HepG2 (cell line): ENCODE measurements around the gene ZSWIM6. TPM values are rescaled to one million over a fixed set of nuclear protein-coding genes. Genes with fewer than 3 reads are reported as not detected.

ENCODE experiments used
- FOSL1 ChIP-seq: sonication (generic); formaldehyde crosslinking; IDR thresholded peaks from 2 replicates; pipeline ENCODE4 v1.9.0; 2021; ENCODE audit warnings: missing genetic modification reagents, borderline replicate concordance
- MED13 ChIP-seq: sonication (generic); formaldehyde crosslinking; IDR thresholded peaks from 2 replicates; pipeline ENCODE4 v1.5.0; 2020; ENCODE audit warnings: missing genetic modification reagents
- SIN3B ChIP-seq: fragments of 150-350 bp; IDR thresholded peaks from 2 replicates; pipeline ENCODE4 v1.6.1; 2014; ENCODE audit warnings: low read length
- ZNF333 ChIP-seq: sonication (generic); formaldehyde crosslinking; IDR thresholded peaks from 2 replicates; pipeline ENCODE4 v1.4.0; 2020; ENCODE audit warnings: mild to moderate bottlenecking, missing genetic modification reagents, borderline replicate concordance
- ZNF607 ChIP-seq: sonication (generic); formaldehyde crosslinking; IDR thresholded peaks from 2 replicates; pipeline ENCODE4 v1.5.1; 2020; ENCODE audit warnings: missing genetic modification reagents, mild to moderate bottlenecking, borderline replicate concordance
- ZNF652 ChIP-seq: IDR thresholded peaks from 2 replicates; pipeline ENCODE4 v1.6.1; 2016; ENCODE audit warnings: low read depth, borderline replicate concordance
- ZSCAN20 ChIP-seq: sonication (generic); formaldehyde crosslinking; IDR thresholded peaks from 2 replicates; pipeline ENCODE4 v1.4.0; 2020; ENCODE audit warnings: missing genetic modification reagents, mild to moderate bottlenecking, borderline replicate concordance
- polyA plus RNA-seq, 8 experiments: library from polyadenylated mRNA; depleted of rRNA in 3 of 8; stranded (reverse) in 7 of 8; unstranded in 1 of 8; fragments of >200 nt; fragmentation: Illumina TruSeq in 4 of 8; extraction: Trizol in 4 of 8; gene quantifications; 2 replicates each; pipeline versions ENCODE4 v1.2.1 to v1.2.3, GENCODE V29; 2011 to 2016; ENCODE audit warnings: low read depth in 4 of 8, missing spikeins in 1 of 8, mixed read lengths in 1 of 8; ENCODE audit not compliant: insufficient read depth in 1 of 8
- total RNA-seq, 5 experiments: library from RNA; depleted of rRNA; stranded (reverse); fragments of >200 nt; fragmentation: Illumina TruSeq; extraction: Trizol; gene quantifications; 2 replicates each; pipeline ENCODE4 v1.2.3, GENCODE V29; 2016; ENCODE audit warnings: low read depth in 1 of 5
- TF ChIP-seq, protein P1 (sequence below): sonication (generic); formaldehyde crosslinking; IDR thresholded peaks from 2 replicates; pipeline ENCODE4 v1.5.0; 2020; ENCODE audit warnings: missing genetic modification reagents, mild to moderate bottlenecking, borderline replicate concordance
- TF ChIP-seq, protein P2 (sequence below): sonication (generic); formaldehyde crosslinking; IDR thresholded peaks from 2 replicates; pipeline ENCODE4 v1.5.0; 2020; ENCODE audit warnings: mild to moderate bottlenecking, missing genetic modification reagents
- TF ChIP-seq, protein P3 (sequence below): sonication (generic); formaldehyde crosslinking; IDR thresholded peaks from 2 replicates; pipeline ENCODE4 v1.5.1; 2020; ENCODE audit warnings: mild to moderate bottlenecking, missing genetic modification reagents, moderate library complexity
- TF ChIP-seq, protein P4 (sequence below): sonication (generic); formaldehyde crosslinking; IDR thresholded peaks from 2 replicates; pipeline ENCODE4 v1.4.0; 2020; ENCODE audit warnings: missing genetic modification reagents
- TF ChIP-seq, protein P5 (sequence below): sonication (generic); formaldehyde crosslinking; IDR thresholded peaks from 2 replicates; pipeline ENCODE4 v1.5.1; 2020; ENCODE audit warnings: missing genetic modification reagents, mild to moderate bottlenecking, borderline replicate concordance
- TF ChIP-seq, protein P6 (sequence below): sonication (generic); formaldehyde crosslinking; IDR thresholded peaks from 2 replicates; pipeline ENCODE4 v1.5.1; 2020; ENCODE audit warnings: mild to moderate bottlenecking, moderate library complexity, missing genetic modification reagents
- TF ChIP-seq, protein P7 (sequence below): sonication (generic); formaldehyde crosslinking; IDR thresholded peaks from 2 replicates; pipeline ENCODE4 v1.9.0; 2021; ENCODE audit warnings: missing genetic modification reagents, mild to moderate bottlenecking, borderline replicate concordance

ZSWIM6 gene
- total and polyA plus RNA-seq, 2 of the 13 experiments (the other 11 are each of a cell fraction or from before 2014, with no cell fraction given): 0.82 to 1.9 TPM

DNA sequence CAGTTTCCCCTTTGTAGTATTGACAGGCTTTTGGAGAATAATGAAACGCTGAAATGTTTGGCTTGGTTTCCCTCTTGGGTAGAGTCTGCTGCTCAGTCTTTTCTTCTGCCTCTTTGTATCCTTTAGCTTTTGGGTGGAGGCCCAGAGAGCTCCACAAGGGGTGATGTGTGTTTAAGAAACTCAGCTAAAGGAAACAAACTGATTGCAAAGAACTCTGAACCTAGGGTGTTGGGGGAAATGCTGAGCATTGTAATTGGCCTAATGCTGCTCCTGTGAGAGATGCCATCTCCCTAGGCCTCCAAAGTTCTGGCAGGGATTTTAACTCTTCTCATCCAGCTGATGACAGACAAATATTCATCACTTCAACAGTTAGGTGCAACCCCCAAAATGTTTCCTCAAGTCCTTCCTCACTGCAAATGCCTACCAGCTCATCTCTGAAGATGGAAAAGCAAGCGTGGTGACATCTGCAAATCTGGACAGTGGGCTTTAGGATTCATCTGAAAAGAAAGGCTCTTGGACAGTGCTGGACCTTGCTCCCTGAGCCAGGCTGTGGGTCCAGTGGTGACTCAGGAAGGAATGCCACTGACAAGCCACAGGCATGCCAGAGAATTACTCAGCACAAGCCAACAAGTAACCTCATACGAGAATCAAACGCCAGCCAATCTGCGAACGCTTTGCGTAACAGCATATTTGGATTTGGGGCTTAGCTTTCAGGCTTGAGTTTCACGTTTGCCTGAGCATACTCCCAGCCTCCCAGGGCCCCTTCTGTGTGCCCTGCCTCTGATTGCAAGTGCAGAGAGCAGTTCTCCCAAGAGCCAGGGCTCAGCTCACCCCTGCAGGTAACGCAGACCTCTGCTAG, 30.5 kb upstream of the ZSWIM6 start (continued):
- TF ChIP-seq, protein P1, sequence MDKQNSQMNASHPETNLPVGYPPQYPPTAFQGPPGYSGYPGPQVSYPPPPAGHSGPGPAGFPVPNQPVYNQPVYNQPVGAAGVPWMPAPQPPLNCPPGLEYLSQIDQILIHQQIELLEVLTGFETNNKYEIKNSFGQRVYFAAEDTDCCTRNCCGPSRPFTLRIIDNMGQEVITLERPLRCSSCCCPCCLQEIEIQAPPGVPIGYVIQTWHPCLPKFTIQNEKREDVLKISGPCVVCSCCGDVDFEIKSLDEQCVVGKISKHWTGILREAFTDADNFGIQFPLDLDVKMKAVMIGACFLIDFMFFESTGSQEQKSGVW (CRISPR knock-in tag): no peak
- TF ChIP-seq SIN3B (no peak), ZNF333 (CRISPR knock-in tag) (no peak), ZNF652 (no peak; the same call in 1 of the 2 replicates), MED13 (no peak), ZNF607 (CRISPR knock-in tag) (no peak), ZSCAN20 (CRISPR knock-in tag) (peak; percentile 75; the same call in 1 of the 2 replicates), FOSL1 (CRISPR knock-in tag) (peak; percentile 82)
- TF ChIP-seq, protein P2, sequence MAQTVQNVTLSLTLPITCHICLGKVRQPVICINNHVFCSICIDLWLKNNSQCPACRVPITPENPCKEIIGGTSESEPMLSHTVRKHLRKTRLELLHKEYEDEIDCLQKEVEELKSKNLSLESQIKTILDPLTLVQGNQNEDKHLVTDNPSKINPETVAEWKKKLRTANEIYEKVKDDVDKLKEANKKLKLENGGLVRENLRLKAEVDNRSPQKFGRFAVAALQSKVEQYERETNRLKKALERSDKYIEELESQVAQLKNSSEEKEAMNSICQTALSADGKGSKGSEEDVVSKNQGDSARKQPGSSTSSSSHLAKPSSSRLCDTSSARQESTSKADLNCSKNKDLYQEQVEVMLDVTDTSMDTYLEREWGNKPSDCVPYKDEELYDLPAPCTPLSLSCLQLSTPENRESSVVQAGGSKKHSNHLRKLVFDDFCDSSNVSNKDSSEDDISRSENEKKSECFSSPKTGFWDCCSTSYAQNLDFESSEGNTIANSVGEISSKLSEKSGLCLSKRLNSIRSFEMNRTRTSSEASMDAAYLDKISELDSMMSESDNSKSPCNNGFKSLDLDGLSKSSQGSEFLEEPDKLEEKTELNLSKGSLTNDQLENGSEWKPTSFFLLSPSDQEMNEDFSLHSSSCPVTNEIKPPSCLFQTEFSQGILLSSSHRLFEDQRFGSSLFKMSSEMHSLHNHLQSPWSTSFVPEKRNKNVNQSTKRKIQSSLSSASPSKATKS: no peak
- TF ChIP-seq, protein P3, sequence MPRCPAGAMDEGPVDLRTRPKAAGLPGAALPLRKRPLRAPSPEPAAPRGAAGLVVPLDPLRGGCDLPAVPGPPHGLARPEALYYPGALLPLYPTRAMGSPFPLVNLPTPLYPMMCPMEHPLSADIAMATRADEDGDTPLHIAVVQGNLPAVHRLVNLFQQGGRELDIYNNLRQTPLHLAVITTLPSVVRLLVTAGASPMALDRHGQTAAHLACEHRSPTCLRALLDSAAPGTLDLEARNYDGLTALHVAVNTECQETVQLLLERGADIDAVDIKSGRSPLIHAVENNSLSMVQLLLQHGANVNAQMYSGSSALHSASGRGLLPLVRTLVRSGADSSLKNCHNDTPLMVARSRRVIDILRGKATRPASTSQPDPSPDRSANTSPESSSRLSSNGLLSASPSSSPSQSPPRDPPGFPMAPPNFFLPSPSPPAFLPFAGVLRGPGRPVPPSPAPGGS (CRISPR knock-in tag): no peak
- TF ChIP-seq, protein P4, sequence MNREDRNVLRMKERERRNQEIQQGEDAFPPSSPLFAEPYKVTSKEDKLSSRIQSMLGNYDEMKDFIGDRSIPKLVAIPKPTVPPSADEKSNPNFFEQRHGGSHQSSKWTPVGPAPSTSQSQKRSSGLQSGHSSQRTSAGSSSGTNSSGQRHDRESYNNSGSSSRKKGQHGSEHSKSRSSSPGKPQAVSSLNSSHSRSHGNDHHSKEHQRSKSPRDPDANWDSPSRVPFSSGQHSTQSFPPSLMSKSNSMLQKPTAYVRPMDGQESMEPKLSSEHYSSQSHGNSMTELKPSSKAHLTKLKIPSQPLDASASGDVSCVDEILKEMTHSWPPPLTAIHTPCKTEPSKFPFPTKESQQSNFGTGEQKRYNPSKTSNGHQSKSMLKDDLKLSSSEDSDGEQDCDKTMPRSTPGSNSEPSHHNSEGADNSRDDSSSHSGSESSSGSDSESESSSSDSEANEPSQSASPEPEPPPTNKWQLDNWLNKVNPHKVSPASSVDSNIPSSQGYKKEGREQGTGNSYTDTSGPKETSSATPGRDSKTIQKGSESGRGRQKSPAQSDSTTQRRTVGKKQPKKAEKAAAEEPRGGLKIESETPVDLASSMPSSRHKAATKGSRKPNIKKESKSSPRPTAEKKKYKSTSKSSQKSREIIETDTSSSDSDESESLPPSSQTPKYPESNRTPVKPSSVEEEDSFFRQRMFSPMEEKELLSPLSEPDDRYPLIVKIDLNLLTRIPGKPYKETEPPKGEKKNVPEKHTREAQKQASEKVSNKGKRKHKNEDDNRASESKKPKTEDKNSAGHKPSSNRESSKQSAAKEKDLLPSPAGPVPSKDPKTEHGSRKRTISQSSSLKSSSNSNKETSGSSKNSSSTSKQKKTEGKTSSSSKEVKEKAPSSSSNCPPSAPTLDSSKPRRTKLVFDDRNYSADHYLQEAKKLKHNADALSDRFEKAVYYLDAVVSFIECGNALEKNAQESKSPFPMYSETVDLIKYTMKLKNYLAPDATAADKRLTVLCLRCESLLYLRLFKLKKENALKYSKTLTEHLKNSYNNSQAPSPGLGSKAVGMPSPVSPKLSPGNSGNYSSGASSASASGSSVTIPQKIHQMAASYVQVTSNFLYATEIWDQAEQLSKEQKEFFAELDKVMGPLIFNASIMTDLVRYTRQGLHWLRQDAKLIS (CRISPR knock-in tag): no peak
- TF ChIP-seq, protein P5, sequence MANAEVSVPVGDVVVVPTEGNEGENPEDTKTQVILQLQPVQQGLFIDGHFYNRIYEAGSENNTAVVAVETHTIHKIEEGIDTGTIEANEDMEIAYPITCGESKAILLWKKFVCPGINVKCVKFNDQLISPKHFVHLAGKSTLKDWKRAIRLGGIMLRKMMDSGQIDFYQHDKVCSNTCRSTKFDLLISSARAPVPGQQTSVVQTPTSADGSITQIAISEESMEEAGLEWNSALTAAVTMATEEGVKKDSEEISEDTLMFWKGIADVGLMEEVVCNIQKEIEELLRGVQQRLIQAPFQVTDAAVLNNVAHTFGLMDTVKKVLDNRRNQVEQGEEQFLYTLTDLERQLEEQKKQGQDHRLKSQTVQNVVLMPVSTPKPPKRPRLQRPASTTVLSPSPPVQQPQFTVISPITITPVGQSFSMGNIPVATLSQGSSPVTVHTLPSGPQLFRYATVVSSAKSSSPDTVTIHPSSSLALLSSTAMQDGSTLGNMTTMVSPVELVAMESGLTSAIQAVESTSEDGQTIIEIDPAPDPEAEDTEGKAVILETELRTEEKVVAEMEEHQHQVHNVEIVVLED: no peak; the same call in 1 of the 2 replicates
- TF ChIP-seq, protein P6, sequence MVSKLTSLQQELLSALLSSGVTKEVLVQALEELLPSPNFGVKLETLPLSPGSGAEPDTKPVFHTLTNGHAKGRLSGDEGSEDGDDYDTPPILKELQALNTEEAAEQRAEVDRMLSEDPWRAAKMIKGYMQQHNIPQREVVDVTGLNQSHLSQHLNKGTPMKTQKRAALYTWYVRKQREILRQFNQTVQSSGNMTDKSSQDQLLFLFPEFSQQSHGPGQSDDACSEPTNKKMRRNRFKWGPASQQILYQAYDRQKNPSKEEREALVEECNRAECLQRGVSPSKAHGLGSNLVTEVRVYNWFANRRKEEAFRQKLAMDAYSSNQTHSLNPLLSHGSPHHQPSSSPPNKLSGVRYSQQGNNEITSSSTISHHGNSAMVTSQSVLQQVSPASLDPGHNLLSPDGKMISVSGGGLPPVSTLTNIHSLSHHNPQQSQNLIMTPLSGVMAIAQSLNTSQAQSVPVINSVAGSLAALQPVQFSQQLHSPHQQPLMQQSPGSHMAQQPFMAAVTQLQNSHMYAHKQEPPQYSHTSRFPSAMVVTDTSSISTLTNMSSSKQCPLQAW (CRISPR knock-in tag): 0 out of 2 replicates have a peak, but pooled peaks have one; percentile 44
- TF ChIP-seq, protein P7, sequence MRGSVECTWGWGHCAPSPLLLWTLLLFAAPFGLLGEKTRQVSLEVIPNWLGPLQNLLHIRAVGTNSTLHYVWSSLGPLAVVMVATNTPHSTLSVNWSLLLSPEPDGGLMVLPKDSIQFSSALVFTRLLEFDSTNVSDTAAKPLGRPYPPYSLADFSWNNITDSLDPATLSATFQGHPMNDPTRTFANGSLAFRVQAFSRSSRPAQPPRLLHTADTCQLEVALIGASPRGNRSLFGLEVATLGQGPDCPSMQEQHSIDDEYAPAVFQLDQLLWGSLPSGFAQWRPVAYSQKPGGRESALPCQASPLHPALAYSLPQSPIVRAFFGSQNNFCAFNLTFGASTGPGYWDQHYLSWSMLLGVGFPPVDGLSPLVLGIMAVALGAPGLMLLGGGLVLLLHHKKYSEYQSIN: no peak
